Tibial artery (tissue), 4 donors: ENCODE measurements around the gene ILDR2.

Experiments used
- DNase-seq, 2 donors: peaks; one replicate each; pipeline ENCODE4 v3.0.0-alpha.2; 2019
- H3K27ac ChIP-seq, 2 donors: fragments of 200-600 bp; sonication (generic) in 1 of 2; 1 replicate in 1 of 2; 2 replicates in 1 of 2; pipeline ENCODE4 v1.5.1; 2018 to 2019; ENCODE audit warnings: mild to moderate bottlenecking in 1 of 2
- H3K27me3 ChIP-seq, 2 donors: fragments of 200-600 bp; sonication (generic) in 1 of 2; one replicate each; pipeline versions ENCODE4 v1.5.1 to v1.6.0; 2016 to 2019
- H3K36me3 ChIP-seq, 3 donors: fragments of 200-600 bp; sonication (generic) in 2 of 3; one replicate each; pipeline ENCODE4 v1.5.1; 2016 to 2019; ENCODE audit warnings: mild to moderate bottlenecking in 2 of 3
- H3K4me1 ChIP-seq, 4 donors: fragments of 200-600 bp; sonication (generic) in 2 of 4; 1 replicate in 3 of 4; 2 replicates in 1 of 4; pipeline ENCODE4 v1.5.1; 2016 to 2019
- H3K4me3 ChIP-seq, 2 donors: fragments of 200-600 bp; sonication (generic) in 1 of 2; 1 replicate in 1 of 2; 2 replicates in 1 of 2; pipeline ENCODE4 v1.5.1; 2018 to 2019; ENCODE audit warnings: mild to moderate bottlenecking in 2 of 2
- H3K9me3 ChIP-seq, 3 donors: fragments of 200-600 bp; sonication (generic) in 1 of 3; one replicate each; pipeline ENCODE4 v1.5.1; 2016 to 2019
- intact Hi-C: fragments of 100-400 bp; cut with DNase I; formaldehyde crosslinking; loops from one replicate; pipeline ENCODE4 v1.15.0; 2023; ENCODE audit warnings: low total_unique reads
- TF ChIP-seq, protein P1 (sequence below), 2 experiments: fragments of 200-600 bp in 1 of 2; fragments of 450-650 bp in 1 of 2; IDR thresholded peaks; one replicate each; pipeline ENCODE4 v1.5.1; 2017 to 2019; ENCODE audit warnings: antibody characterized with exemption in 2 of 2, mild to moderate bottlenecking in 1 of 2, moderate library complexity in 1 of 2

Gene ILDR2

DNA sequence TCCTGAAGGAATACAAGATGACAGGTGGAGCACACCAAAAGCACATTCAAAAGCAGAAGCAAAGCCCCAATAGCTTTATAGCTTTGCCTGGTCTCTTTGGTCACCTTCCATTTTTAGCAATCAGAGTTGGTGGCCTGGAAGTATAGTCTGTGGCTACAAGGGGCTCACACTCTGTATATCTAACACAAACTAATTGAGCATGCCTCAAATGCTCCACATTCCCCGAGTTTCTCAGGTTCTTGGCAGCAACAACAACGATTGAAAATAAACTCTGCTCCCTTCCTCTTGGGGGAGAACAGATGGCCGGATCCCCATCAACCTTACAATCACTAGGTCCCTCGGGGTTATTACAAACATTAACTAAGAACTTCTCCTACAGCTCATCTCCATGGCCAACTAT is 74.4 kb downstream of the ILDR2 start:
- intact Hi-C loops = no loop called here
- TF ChIP-seq, protein P1, sequence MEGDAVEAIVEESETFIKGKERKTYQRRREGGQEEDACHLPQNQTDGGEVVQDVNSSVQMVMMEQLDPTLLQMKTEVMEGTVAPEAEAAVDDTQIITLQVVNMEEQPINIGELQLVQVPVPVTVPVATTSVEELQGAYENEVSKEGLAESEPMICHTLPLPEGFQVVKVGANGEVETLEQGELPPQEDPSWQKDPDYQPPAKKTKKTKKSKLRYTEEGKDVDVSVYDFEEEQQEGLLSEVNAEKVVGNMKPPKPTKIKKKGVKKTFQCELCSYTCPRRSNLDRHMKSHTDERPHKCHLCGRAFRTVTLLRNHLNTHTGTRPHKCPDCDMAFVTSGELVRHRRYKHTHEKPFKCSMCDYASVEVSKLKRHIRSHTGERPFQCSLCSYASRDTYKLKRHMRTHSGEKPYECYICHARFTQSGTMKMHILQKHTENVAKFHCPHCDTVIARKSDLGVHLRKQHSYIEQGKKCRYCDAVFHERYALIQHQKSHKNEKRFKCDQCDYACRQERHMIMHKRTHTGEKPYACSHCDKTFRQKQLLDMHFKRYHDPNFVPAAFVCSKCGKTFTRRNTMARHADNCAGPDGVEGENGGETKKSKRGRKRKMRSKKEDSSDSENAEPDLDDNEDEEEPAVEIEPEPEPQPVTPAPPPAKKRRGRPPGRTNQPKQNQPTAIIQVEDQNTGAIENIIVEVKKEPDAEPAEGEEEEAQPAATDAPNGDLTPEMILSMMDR (IDR thresholded peaks at IDR 0.05) = no peak

DNA sequence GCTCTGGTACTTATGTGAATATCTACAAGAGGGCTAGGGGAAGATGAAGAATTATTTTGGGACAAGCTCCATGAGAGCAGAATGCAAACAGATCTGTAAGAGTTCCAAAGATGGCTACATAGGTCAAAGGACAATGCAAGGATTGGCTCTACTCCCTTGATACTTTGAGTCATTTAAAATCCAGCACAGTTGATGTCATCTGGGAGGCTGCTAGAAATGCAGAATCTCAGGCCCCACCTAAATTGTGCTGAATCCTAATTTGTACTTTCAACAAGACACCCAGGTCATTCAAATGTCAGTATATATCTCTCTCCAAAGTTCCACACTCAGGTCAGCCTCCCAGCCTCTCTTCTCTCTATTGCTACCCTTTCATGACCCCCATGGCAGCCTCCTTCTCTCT is 75.6 kb downstream of the ILDR2 start:
- intact Hi-C loops = no loop called here
- H3K36me3 ChIP-seq = no peaks in the 10 kb centered on the region
- peaks cover 0 to 4% (median 0%) of the 10 kb centered on the region in 4 donors for H3K4me1 ChIP-seq
- no peaks in the 10 kb centered on the region for H3K27me3 ChIP-seq
- H3K9me3 ChIP-seq = no peaks in the 10 kb centered on the region
- TF ChIP-seq, protein P1 (IDR thresholded peaks at IDR 0.05) = no peak
- no peak for DNase-seq
- H3K27ac ChIP-seq = no peak overlapping the region
- no peak overlapping the region for H3K4me3 ChIP-seq

More for the DNA sequence above, 74.4 kb downstream of the ILDR2 start:
- Histone ChIP-seq H3K36me3 (no peaks in the 10 kb centered on the region), H3K9me3 (no peaks in the 10 kb centered on the region), H3K4me1 (peaks cover 0 to 16% (median 7%) of the 10 kb centered on the region in 4 donors), H3K4me3 (no peak overlapping the region), H3K27me3 (no peaks in the 10 kb centered on the region), H3K27ac (no peak overlapping the region)
- no peak for DNase-seq

DNA sequence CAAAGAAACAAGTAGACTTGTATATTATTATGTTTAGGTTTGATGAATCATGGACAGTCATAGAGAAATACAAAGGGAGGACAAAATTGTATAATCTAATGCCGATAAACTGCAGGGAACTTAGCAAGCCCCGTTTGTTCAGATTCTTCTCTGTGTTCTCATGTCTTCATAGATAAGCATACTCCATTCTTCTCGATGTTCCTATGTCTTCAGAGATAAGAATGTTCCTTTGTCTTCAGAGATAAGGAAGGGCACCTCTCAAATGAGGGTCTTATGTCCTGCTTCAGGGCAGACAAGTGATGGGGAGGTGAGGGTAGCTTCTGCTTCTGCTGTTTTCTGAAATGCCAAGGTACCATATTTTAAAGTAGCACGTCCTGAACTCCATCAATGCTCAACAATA is 79.6 kb downstream of the ILDR2 start:
- H3K27me3 ChIP-seq = no peaks in the 10 kb centered on the region
- H3K4me3 ChIP-seq = no peak overlapping the region
- H3K27ac ChIP-seq = no peak overlapping the region
- H3K36me3 ChIP-seq = no peaks in the 10 kb centered on the region
- intact Hi-C loops = no loop called here
- no peaks in the 10 kb centered on the region for H3K9me3 ChIP-seq
- H3K4me1 ChIP-seq = no peaks in the 10 kb centered on the region
- TF ChIP-seq, protein P1 (IDR thresholded peaks at IDR 0.05) = no peak
- DNase-seq = no peak

DNA sequence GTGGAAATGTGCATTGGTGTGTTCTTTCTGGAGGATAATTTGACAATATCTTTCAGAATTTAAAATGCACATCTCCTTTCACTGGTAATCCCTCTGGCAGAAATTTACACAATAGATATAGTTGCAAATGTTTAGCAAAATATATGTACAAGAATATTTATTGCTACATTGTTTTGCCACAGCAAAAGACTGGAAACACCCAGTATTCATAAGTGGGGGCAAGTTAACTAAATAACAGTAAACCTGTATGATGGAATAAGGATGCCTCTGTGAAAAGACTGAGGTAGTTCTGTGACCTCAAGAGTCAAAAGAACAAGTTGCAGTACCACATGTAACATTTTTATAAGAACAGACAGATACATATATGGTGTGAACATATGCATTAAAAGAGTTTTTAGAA is 85.6 kb downstream of the ILDR2 start:
- Histone ChIP-seq H3K36me3 (no peaks in the 10 kb centered on the region), H3K27me3 (peaks cover 0 to 13% of the 10 kb centered on the region in 2 donors), H3K27ac (no peak overlapping the region), H3K9me3 (no peaks in the 10 kb centered on the region), H3K4me3 (no peak overlapping the region), H3K4me1 (no peaks in the 10 kb centered on the region)
- intact Hi-C loops = loop anchor here (10.0 kb wide), 1 partner anchor 175 kb away; no protein-coding TSS in a partner anchor
- no peak for DNase-seq
- TF ChIP-seq, protein P1 (IDR thresholded peaks at IDR 0.05) = no peak

DNA sequence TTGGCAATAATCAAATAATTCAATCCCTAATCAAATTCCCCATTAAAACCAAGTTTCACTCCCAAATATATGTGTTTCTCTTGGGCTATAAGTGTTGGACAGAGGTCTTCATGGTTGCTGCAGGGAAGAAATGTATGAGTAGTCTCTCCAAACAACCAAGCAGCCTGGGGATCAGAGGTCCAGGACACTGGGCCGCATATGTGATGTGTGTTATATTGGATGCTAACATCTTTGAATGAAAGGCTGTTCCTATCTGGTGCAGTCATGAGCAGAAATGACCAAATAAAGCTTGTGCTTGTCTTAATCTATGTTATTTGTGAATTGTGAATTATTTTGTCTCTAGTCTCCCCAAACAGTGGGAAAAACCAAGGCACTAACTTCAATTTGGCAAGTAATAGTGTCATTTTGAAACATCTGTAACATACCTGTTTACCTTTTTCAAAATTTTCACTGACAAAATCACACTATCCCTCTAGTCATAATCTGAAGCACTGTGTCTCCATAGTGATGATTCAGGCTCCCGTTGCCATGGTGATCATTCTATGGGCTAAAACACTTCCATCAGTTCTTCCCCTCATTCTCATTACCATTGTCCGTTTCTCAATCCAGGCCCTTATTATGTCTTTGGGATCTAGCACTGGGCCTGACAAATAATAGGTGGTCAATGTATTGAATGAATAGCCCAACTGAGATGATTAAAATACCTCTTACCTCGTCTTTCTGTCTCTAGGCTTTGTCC is 86.8 kb downstream of the ILDR2 start:
- no peak overlapping the region for H3K27ac ChIP-seq
- H3K9me3 ChIP-seq = no peaks in the 10 kb centered on the region
- TF ChIP-seq, protein P1 (IDR thresholded peaks at IDR 0.05) = no peak
- peaks cover 0 to 26% of the 10 kb centered on the region in 2 donors for H3K27me3 ChIP-seq
- H3K4me3 ChIP-seq = no peak overlapping the region
- H3K4me1 ChIP-seq = peaks cover 0 to 6% (median 5%) of the 10 kb centered on the region in 4 donors
- H3K36me3 ChIP-seq = no peaks in the 10 kb centered on the region
- intact Hi-C loops = loop anchor here (10.0 kb wide), 1 partner anchor 176 kb away; no protein-coding TSS in a partner anchor
- no peak for DNase-seq
